Left renal cortex interstitium (tissue), 4 donors: ENCODE data around the gene DDIT4. TPM values are rescaled to one million over a fixed set of nuclear protein-coding genes. Genes with fewer than 3 reads are reported as not detected.
"Not testable (repeated sequence)": the region's sequence is repeated elsewhere in the genome, so short reads cannot be mapped to it uniquely, and the experiment has no call there.

ENCODE experiments used
- DNase-seq, 4 donors: peaks; one replicate each; pipeline ENCODE4 v3.0.0-alpha.2; 2013; ENCODE audit warnings: low read depth in 4 of 4, low spot score in 2 of 4, missing footprints in 1 of 4
- polyA plus RNA-seq, 4 donors: library from polyadenylated mRNA; unstranded; fragments of 120-200 nt; gene quantifications; one replicate each; pipeline ENCODE4 v1.2.1, GENCODE V29; 2013; ENCODE audit not compliant: insufficient read length in 4 of 4

Gene DDIT4
- polyA plus RNA-seq, 4 donors, result 45.2 to 70.6 (median 64.9) TPM

DNA sequence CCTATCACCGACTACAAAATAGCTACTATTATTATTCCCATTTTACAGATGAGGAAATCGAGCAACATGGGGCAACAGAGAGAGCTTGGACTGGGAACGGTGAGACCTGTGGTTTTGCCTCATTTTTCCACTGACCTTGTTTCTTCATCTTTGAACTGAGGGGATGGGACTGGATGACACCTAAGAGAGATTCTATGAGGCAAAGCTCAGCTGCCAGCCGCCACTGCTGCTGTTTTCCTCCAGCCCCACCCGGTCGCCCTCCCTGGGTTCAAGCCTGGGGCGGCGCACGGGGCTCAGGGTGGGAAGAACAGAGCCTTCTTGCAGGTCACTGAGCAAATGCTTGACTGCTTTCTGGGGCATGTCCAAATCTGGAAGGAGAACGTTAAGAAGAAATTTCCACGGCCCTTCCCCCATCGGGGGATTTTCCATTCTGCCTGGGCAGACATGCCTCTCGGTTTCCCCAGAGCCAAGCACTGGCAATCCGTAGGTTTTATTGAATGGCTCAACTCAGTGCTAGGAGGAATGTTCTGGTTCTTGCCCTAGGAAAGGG, 12.3 kb downstream of the DDIT4 start:
- DNase-seq, result no peak

GRCh38 chr10:72291019-72291532, 17.4 kb downstream of the DDIT4 start:
- DNase-seq, result no peak

DNA sequence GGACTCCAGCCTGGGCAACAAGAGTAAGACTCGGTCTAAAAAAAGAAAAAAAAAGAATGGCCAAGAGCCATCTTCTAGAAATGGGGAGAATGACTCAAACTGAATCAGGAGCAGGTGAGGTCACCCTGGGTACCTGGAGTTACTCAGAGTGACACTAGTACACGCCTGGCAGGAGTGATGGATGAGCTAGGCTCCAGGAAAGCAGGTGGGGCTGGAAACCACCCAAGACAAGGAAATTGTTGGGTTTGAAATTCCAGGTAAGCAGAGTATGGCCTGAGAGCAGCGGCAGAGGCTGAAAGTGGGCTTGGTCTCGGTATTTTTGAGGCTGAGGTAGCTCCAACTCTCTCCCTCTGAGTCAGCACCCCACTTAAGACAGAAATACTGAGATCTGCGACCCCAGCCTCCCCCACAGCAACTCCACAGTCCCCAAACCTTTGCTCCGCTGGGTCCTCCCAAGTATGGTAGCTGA, 18.5 kb downstream of the DDIT4 start:
- no peak for DNase-seq

DNA sequence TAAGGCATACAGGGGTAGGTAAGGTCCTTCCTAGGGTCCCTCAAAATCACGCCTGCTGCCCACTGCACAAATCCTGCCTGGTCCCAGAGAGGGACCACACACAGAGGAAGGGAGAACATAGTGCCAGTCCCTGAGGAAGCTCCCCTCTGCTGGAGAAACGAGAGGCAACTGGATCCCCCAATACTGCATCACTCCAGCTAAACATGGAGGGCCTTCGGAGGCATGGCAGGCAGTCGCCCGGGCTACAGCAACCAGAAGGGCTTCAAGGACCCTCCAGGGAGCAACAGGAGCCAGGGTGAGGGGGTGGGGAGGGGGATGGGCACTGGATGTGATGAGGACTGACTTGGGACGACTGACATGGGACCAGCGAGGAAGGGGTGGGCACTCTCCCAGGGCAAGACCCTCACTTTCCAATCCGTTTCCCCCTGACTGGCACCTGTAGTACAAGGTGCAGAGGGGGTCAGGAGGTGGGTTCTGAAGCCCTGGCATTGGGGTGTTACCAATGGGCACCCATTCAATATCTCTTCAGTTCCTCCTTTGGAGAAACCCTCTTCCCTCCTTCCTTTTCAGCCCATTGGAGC, 21.7 kb downstream of the DDIT4 start:
- DNase-seq, result no peak

DNA sequence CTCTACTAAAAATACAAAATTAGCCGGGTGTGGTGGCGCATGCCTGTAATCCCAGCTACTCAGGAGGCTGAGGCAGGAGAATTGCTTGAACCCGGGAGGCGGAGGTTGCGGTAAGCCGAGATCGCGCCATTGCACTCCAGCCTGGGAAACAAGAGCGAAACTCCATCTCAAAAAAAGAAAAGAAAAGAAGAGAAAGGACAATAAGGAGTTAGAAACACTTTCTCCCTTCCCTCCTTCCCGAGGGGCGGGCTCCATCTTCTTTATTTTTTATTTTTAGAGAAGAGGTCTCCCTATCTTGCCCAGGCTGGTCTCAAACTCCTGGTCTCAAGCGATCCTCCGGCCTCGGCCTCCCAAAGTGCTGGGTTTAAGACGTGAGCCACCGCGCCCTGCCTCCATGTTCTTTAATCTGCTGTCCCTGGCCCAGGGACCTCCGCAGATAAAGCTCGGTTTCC, 23.1 kb downstream of the DDIT4 start:
- not testable (repeated sequence) for DNase-seq

DNA sequence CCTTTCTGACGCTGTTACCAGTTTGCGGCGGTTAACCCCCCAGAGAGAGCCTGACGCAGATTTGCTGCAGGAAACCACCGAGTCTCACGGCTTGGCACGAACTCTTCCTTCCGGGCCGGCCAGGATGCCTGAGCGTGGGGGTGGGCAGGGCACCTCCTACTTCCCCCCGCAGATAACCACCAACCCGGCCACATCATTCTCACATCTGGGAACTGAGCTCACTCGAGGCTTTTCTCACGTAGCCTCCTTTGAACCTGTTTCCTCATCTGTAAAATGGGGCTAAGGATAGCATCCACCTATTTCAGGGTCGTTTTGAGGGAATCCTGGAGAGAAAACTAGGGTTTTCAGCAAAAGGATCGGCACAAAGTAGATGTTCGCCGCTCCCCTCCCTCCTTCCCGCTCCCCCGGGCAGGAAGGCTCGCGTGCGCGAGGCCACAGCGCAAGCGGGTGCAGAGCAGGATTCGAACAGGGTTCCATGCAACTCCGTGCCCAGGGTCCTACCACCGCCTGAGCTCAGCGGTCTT, 23.6 kb downstream of the DDIT4 start:
- no peak for DNase-seq

- peak; percentile 80 to 95 (median 87) for DNase-seq
Measured at GRCh38 chr10:72297805-72298591, 24.3 kb downstream of the DDIT4 start.

- DNase-seq, result no peak
Measured at GRCh38 chr10:72298592-72299519, 25.1 kb downstream of the DDIT4 start.

DNA sequence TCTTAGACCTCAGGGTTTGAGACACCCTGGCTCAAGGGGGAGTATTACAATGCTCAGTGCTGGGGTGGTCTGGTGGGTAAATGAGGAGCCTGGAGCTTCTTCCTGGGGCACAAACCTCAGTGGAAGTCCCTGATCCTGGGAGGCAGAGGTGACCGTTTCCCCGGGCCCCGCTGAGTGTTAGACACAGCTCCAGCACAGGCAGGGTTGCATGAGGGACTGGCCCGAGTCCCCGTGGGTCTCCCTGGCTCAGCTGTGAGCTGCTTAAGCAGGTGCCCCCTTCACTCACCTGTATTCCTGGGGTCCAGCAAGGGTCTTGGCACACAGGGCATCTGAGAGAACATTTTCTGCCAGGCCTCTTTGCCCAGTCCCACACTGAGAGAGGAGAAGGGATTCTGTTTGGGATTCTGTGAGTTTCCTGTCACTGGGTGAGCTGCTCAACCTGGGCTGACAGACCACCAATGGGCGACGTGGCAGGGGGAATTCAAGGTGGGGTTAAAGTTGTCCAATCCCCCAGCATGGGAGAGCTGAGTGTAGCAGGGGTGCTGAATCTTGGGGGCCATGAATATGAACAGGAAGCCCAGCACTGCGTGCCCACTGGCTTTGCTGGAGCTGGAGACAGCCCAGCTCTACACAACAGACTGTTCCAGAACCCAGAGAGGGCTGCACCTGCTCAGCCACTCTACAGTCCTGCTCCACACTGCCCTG, 29.9 kb downstream of the DDIT4 start:
- DNase-seq, result no peak

GRCh38 chr10:72306215-72306760, 32.6 kb downstream of the DDIT4 start:
- no peak for DNase-seq

DNA sequence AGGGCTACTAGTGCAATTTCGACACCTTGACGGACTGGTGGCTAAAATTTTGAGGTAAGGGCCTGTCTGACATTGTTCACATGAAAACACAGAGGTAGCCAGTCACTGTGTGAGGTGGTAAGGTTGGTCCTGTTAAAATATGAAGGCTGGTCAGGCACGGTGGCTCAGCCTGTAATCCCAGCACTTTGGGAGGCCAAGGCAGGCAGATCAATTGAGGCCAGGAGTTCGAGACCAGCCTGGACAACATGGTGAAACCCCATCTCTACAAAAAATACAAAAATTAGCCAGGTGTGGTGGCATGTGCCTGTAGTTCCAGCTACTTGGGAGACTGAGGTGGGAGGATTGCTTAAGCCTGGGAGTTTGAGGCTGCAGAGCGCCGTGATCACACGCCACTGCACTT, 34.0 kb downstream of the DDIT4 start:
- not testable (repeated sequence) for DNase-seq

DNA sequence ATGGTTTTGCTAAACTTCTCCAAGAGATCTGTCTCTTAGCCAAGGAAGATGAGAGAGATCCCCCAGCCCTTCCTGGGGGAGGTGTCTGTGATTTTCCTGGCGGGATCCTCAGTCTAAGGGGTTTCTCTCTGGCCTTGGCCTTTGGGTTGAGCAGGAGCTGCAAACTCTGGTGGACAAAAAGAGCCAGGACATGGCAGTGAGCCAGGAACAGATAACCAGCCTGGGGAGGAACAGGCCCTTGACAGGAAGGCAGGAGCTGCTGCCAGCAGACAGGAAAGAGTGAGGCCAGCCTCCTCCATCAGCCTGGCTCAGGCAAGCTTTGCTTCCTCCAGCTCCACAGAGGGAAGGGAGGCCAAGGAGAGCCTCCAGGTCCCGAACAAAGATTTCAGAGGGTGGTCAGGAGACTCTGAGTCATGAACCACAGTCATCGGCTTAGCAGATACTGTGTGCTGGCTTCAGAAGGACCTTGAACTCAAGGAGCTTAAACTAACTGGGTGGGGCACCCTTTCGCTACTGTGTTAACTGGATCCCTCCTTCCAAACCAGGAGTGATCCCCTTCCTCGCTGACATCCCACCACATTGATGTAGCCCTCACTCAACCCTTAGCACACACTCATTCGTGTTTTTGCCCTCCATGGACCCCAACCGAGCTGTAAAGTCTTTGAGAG, 34.7 kb downstream of the DDIT4 start:
- no peak for DNase-seq

- DNase-seq, result no peak
Measured at GRCh38 chr10:72309290-72310240, 35.8 kb downstream of the DDIT4 start.

DNA sequence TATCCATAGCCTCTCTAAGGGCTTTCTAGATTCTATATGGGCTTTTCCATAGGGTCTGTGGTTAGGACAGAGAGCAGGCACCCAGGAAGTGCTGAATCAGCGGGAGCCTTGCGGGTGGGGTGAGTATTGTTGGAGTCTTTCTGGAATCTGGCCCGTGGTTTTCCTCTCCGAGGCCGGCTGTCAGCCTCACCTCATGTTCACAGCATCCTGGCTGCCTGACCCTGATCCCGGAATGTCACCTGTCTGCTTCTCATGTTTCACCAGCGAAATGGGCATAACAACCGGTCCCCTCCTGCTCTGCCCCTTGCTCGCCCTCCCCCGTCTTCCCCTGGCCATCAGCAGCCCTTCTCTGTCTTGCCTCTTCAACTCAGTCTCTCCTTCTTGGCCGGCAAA, 36.5 kb downstream of the DDIT4 start:
- DNase-seq, result no peak

DNA sequence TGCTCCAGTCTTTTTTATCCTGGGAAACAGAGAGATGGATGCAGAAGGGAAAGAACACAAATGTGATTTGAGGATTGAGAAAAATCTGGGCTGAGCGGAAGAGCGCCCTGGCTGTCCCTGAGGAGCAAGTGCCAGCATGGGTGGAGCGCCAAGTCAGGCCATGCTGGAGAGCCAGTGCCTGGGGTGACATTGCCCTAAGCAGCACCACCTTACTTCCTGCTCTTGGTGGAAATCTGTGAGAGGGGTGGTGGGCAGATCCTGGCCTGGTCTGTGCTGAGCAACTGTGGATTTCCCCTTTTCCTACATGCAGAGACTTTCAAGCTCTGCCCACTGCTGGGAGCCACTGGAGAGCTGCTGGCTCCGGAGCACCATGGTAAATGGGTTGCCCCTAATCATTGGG, 36.9 kb downstream of the DDIT4 start:
- no peak for DNase-seq

DNA sequence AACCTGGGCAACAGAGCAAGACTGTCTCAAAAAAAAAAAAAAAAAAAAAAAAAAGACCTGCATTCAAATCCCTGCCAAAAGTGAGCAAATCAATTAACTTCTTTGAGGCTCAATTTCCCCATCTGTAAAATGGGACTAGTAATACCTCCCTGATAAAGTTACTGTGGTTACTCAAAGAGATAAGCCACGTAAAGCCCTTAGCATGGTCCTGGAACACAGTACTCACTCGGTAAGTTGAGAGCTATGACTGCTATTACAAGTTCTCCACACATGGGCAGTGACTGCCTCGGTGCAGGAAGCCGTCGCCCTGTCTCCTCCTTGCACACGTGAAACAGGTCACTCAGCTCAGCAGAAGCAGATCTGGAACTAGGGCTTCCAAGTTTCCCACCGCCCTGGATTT, 37.9 kb downstream of the DDIT4 start:
- no peak for DNase-seq

- DNase-seq, result no peak
Measured at GRCh38 chr10:72312865-72313391, 39.2 kb downstream of the DDIT4 start.
